H1 (cell line): ENCODE results near the gene NR2F1. TPM values are rescaled to one million over a fixed set of nuclear protein-coding genes. Genes with fewer than 3 reads are reported as not detected.
A peak's percentile ranks its signal among the peaks of the same experiment; 100 is the strongest.

Experiments used
- CTCF ChIA-PET: fragments of 300-600 bp; sonication (Branson Sonifier 250); formaldehyde crosslinking; loops from one replicate; lab custom pipeline; 2021; ENCODE audit not compliant: partially characterized antibody; lab: Charles Lee
- POLR2A ChIA-PET: fragments of 300-600 bp; sonication (Branson Sonifier 250); formaldehyde crosslinking; loops from one replicate; lab custom pipeline; 2021; ENCODE audit warnings: inconsistent platforms; ENCODE audit not compliant: partially characterized antibody; lab: Charles Lee
- DNase-seq, 2 experiments: peaks; one replicate each; pipeline versions ENCODE4 v3.0.0 to v3.0.0-alpha.2; 2010 to 2022; ENCODE audit warnings: low spot score in 2 of 2, low read depth in 1 of 2, mixed read lengths in 1 of 2
- FAIRE-seq: peaks from 2 replicates; lab custom pipeline; 2011; peaks lifted over from hg19 to GRCh38; lab: Jason Lieb, UNC
- H2AFZ ChIP-seq: 2 replicates; pipeline ENCODE4 v1.8.1; 2012; ENCODE audit warnings: low read length, inconsistent platforms
- H2AK5ac ChIP-seq: 2 replicates; pipeline ENCODE4 v1.6.1; 2013; ENCODE audit warnings: low read depth, low read length
- H2BK120ac ChIP-seq: replicated peaks from 2 replicates; pipeline ENCODE3; 2013; ENCODE audit warnings: low read depth, low read length, inconsistent platforms
- H2BK12ac ChIP-seq: 2 replicates; pipeline ENCODE4 v1.6.1; 2013; ENCODE audit warnings: low read depth, low read length
- H2BK15ac ChIP-seq: 2 replicates; pipeline ENCODE4 v1.6.1; 2013; ENCODE audit warnings: low read length
- H2BK20ac ChIP-seq: 2 replicates; pipeline ENCODE4 v1.6.1; 2013; ENCODE audit warnings: low read length
- H2BK5ac ChIP-seq: 2 replicates; pipeline ENCODE4 v1.6.1; 2013; ENCODE audit warnings: low read depth, low read length
- H3K14ac ChIP-seq: 2 replicates; pipeline ENCODE4 v1.6.1; 2013; ENCODE audit warnings: inconsistent platforms; ENCODE audit not compliant: insufficient read length
- H3K18ac ChIP-seq: 2 replicates; pipeline ENCODE4 v1.6.1; 2013; ENCODE audit warnings: low read length; ENCODE audit errors: extremely low read depth
- H3K23ac ChIP-seq: 2 replicates; pipeline ENCODE4 v1.6.1; 2013; ENCODE audit warnings: inconsistent platforms; ENCODE audit not compliant: insufficient read length
- H3K23me2 ChIP-seq: 2 replicates; pipeline ENCODE4 v1.6.1; 2013; ENCODE audit warnings: low read depth, low read length
- H3K27ac ChIP-seq: 2 replicates; pipeline ENCODE4 v1.6.1; 2011; ENCODE audit warnings: low read depth, low read length, inconsistent platforms
- H3K27me3 ChIP-seq, 4 experiments: replicated peaks in 1 of 4; 1 replicate in 1 of 4; 2 replicates in 3 of 4; pipeline versions ENCODE4 v1.6.1 to v1.8.1; 2011 to 2013; ENCODE audit warnings: low read length in 3 of 4, mild to moderate bottlenecking in 3 of 4, inconsistent platforms in 2 of 4, mixed read lengths in 2 of 4, moderate library complexity in 1 of 4; ENCODE audit not compliant: control insufficient read depth in 3 of 4, insufficient read depth in 3 of 4; ENCODE audit errors: extremely low read depth in 1 of 4
- H3K36me3 ChIP-seq, 4 experiments: 2 replicates each; pipeline versions ENCODE4 v1.6.1 to v1.8.1; 2011 to 2013; ENCODE audit warnings: mild to moderate bottlenecking in 4 of 4, low read length in 3 of 4, moderate library complexity in 2 of 4, control low read depth in 1 of 4, inconsistent platforms in 1 of 4; ENCODE audit not compliant: insufficient read depth in 4 of 4, control insufficient read depth in 2 of 4
- H3K4ac ChIP-seq: replicated peaks from 2 replicates; pipeline ENCODE3; 2013; ENCODE audit warnings: low read length, low read depth, mixed read lengths, inconsistent platforms; ENCODE audit not compliant: insufficient read length
- H3K4me1 ChIP-seq, 4 experiments: replicated peaks in 1 of 4; 1 replicate in 1 of 4; 2 replicates in 3 of 4; pipeline versions ENCODE4 v1.6.1 to v1.8.1; 2011 to 2013; ENCODE audit warnings: low read length in 3 of 4, inconsistent platforms in 2 of 4, mixed read lengths in 1 of 4; ENCODE audit not compliant: insufficient read depth in 4 of 4, control insufficient read depth in 3 of 4
- H3K4me2 ChIP-seq, 2 experiments: 2 replicates each; pipeline versions ENCODE4 v1.6.1 to v1.8.1; 2011 to 2013; ENCODE audit warnings: low read depth in 2 of 2, low read length in 2 of 2, control low read depth in 1 of 2, inconsistent platforms in 1 of 2, mild to moderate bottlenecking in 1 of 2; ENCODE audit not compliant: insufficient read depth in 1 of 2
- H3K4me3 ChIP-seq, 4 experiments: fragments of 200-600, 300-600 bp in 1 of 4; sonication (generic), shearing (Covaris generic), sonication (Bioruptor Twin) in 1 of 4; 2 replicates each; pipeline versions ENCODE4 v1.5.1 to v1.8.1; 2011 to 2016; ENCODE audit warnings: low read length in 4 of 4, low read depth in 3 of 4, control low read depth in 2 of 4, inconsistent platforms in 2 of 4, mild to moderate bottlenecking in 2 of 4, mixed read lengths in 1 of 4, moderate library complexity in 1 of 4; ENCODE audit not compliant: insufficient read depth in 2 of 4; ENCODE audit errors: extremely low read depth in 1 of 4
- H3K56ac ChIP-seq: replicated peaks from 2 replicates; pipeline ENCODE3; 2013; ENCODE audit warnings: low read depth, mild to moderate bottlenecking, mixed read lengths, low read length, inconsistent platforms; ENCODE audit not compliant: insufficient read length
- H3K79me1 ChIP-seq: 2 replicates; pipeline ENCODE4 v1.6.1; 2013; ENCODE audit warnings: low read depth, low read length, control low read depth
- H3K79me2 ChIP-seq, 2 experiments: 2 replicates each; pipeline versions ENCODE4 v1.6.1 to v1.8.1; 2012 to 2013; ENCODE audit warnings: low read length in 2 of 2, mild to moderate bottlenecking in 2 of 2, inconsistent platforms in 1 of 2; ENCODE audit not compliant: insufficient read depth in 2 of 2, control insufficient read depth in 1 of 2
- H3K9ac ChIP-seq, 4 experiments: replicated peaks in 1 of 4; 1 replicate in 1 of 4; 2 replicates in 3 of 4; pipeline versions ENCODE4 v1.6.1 to v1.8.1; 2011 to 2013; ENCODE audit warnings: low read depth in 3 of 4, low read length in 3 of 4, control low read depth in 2 of 4, mild to moderate bottlenecking in 2 of 4, moderate library complexity in 2 of 4, inconsistent platforms in 1 of 4; ENCODE audit errors: extremely low read depth in 1 of 4
- H3K9me3 ChIP-seq, 2 experiments: 2 replicates each; pipeline versions ENCODE4 v1.6.1 to v1.8.1; 2012 to 2013; ENCODE audit warnings: mild to moderate bottlenecking in 2 of 2, moderate library complexity in 2 of 2, control low read depth in 1 of 2, inconsistent platforms in 1 of 2, low read depth in 1 of 2, low read length in 1 of 2, mixed read lengths in 1 of 2; ENCODE audit not compliant: insufficient read depth in 2 of 2
- H4K20me1 ChIP-seq, 2 experiments: replicated peaks in 1 of 2; 2 replicates each; pipeline versions ENCODE3 to v1.8.1; 2011 to 2013; ENCODE audit warnings: inconsistent platforms in 2 of 2, low read length in 2 of 2, mild to moderate bottlenecking in 1 of 2; ENCODE audit not compliant: insufficient read depth in 2 of 2, control insufficient read depth in 1 of 2
- H4K5ac ChIP-seq: 2 replicates; pipeline ENCODE4 v1.6.1; 2013; ENCODE audit warnings: low read length, low read depth, mixed read lengths, inconsistent platforms; ENCODE audit not compliant: insufficient read length
- H4K8ac ChIP-seq: 2 replicates; pipeline ENCODE4 v1.8.0; 2013; ENCODE audit warnings: mild to moderate bottlenecking, moderate library complexity, low read length, inconsistent platforms; ENCODE audit not compliant: insufficient read depth; ENCODE audit errors: extremely low read depth
- H4K91ac ChIP-seq: replicated peaks from 2 replicates; pipeline ENCODE3; 2013; ENCODE audit warnings: low read length, mixed read lengths, inconsistent platforms; ENCODE audit not compliant: insufficient read length
- CBX8 ChIP-seq: fragments of 300-800, 300-1000 bp; sonication (generic); IDR thresholded peaks from 2 replicates; pipeline ENCODE4 v1.7.1; 2016; ENCODE audit warnings: low read depth, low read length, borderline replicate concordance
- CTBP2 ChIP-seq: IDR thresholded peaks from 2 replicates; pipeline ENCODE4 v1.7.0; 2011; ENCODE audit warnings: borderline replicate concordance, mild to moderate bottlenecking, moderate library complexity, mixed read lengths, low read length; ENCODE audit not compliant: insufficient read depth, insufficient read length
- EZH2 ChIP-seq: fragments of 200-600 bp; sonication (generic); IDR thresholded peaks from 2 replicates; pipeline ENCODE4 v1.7.1; 2012; ENCODE audit warnings: low read depth, mild to moderate bottlenecking, moderate library complexity, low read length, inconsistent platforms; ENCODE audit not compliant: severe bottlenecking
- HDAC2 ChIP-seq, 2 experiments: fragments of 300-600 bp in 1 of 2; sonication (generic) in 1 of 2; IDR thresholded peaks; 2 replicates each; pipeline ENCODE4 v1.6.1; 2011 to 2012; ENCODE audit warnings: low read depth in 2 of 2, low read length in 2 of 2, mild to moderate bottlenecking in 2 of 2, moderate library complexity in 2 of 2, borderline replicate concordance in 1 of 2, inconsistent platforms in 1 of 2
- RNF2 ChIP-seq: fragments of 200-900, 300-1000 bp; sonication (generic); IDR thresholded peaks from 2 replicates; pipeline ENCODE4 v1.7.1; 2016; ENCODE audit warnings: borderline replicate concordance, low read depth, mild to moderate bottlenecking, antibody characterized with exemption, low read length; ENCODE audit not compliant: poor library complexity, severe bottlenecking; ENCODE audit errors: missing control alignments
- SUZ12 ChIP-seq: fragments of 200-600 bp; sonication (generic); IDR thresholded peaks from 2 replicates; pipeline ENCODE4 v1.6.1; 2012; ENCODE audit warnings: mild to moderate bottlenecking, inconsistent platforms, low read length, moderate library complexity, mixed read lengths
- TAF7 ChIP-seq: optimal IDR thresholded peaks from 2 replicates; pipeline ENCODE3; 2011; ENCODE audit warnings: low read depth, mild to moderate bottlenecking, inconsistent platforms, low read length, moderate library complexity, borderline replicate concordance
- TCF12 ChIP-seq: IDR thresholded peaks from 2 replicates; pipeline ENCODE4 v1.6.1; 2011; ENCODE audit warnings: low read depth, mild to moderate bottlenecking, low read length
- YY1 ChIP-seq: IDR thresholded peaks from 2 replicates; pipeline ENCODE4 v1.6.1; 2011; ENCODE audit warnings: low read depth, mild to moderate bottlenecking, low read length
- WGBS, 2 experiments: shearing (Covaris generic) in 1 of 2; methylation state at CpG; one replicate each; pipeline versions ENCODE4 v1.1.6 to v1.1.7; 2013 to 2015; ENCODE audit warnings: low lambda C conversion rate in 2 of 2, mixed read lengths in 2 of 2, inconsistent platforms in 1 of 2, low coverage in 1 of 2, missing lambda C conversion rate in 1 of 2; ENCODE audit not compliant: insufficient replicate concordance in 2 of 2, insufficient coverage in 1 of 2, insufficient read length in 1 of 2; ENCODE audit errors: extremely low coverage in 1 of 2, missing lambda C conversion rate in 1 of 2; 5-methylcytosine and 5-hydroxymethylcytosine counted together
- polyA plus RNA-seq, 7 experiments: library from polyadenylated mRNA; depleted of rRNA in 3 of 7; stranded (reverse) in 5 of 7; unstranded in 2 of 7; fragments of >200 nt in 5 of 7; fragments of 200-250 nt in 2 of 7; gene quantifications; 1 replicate in 5 of 7; 2 replicates in 1 of 7; 4 replicates in 1 of 7; pipeline versions ENCODE4 v1.2.1 to v1.2.3, GENCODE V29; 2011 to 2013; ENCODE audit warnings: missing spikeins in 2 of 7, mixed read lengths in 2 of 7
- total RNA-seq: library from RNA; stranded (reverse); fragmentation: NEBNext Ultra II Directional; extraction: Animal tissue kit (Norgen Biotek cat#: 25700); gene quantifications from 2 replicates; pipeline ENCODE4 v1.2.1, GENCODE V29; 2021

Gene NR2F1
- total and polyA plus RNA-seq, 2 of the 8 experiments (the other 6 are each of a cell fraction or from before 2014, with no cell fraction given), result not detected

DNA sequence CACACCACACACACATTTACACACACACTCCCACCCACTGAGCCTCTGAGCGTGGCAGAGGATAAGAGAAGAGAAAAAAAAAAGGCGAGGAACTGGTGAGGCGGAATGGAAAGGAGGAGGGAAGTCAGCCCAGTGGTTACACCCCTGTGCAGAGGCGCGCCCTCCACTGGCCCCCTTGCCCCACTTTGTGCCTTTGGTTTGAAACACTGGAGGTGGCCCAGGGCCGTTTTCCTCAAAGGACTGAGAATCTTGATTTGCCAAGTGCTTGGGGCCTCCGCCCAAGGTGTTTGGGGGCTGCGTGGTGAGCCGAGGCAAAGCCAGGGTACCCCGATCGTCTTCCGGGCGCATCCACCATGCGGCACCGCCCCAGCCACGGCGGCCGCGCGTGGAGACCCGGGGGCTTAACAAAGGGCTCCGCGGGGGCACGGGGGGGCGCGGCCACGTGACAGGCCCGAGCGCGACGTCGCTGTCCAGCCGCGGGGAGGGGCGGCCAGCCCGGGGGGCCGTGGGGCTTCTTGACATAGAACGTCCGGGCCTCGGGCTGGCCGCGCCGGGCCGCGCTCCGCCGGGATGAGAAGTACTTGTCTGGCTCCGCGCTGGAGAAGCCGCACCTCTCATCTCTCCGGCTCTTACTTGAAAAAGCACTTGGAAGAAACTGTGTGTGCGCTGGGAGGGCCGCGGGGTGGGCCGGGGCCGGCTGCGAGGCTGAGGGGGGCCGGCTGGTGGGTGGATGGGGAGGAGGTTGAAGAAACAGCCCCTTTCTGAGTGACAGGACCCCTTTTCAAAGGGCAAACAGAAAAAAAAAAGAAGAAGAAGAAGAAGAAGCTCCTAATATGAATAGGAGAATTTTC lies 21.0 kb downstream of the NR2F1 start:
- Histone ChIP-seq H3K56ac (no peak overlapping the region), H4K8ac (no peak overlapping the region), H3K18ac (no peak overlapping the region), H3K4me3 (peak overlapping the region in 2 of 4 experiments; percentile 7 to 45; a peak in 2 of 8 replicates), H2BK5ac (no peak overlapping the region), H3K23ac (no peak overlapping the region), H2BK12ac (no peak overlapping the region), H4K91ac (no peak overlapping the region), H3K9ac (no peak overlapping the region), H3K36me3 (peaks cover 0 to 4% (median 0%) of the 10 kb centered on the region in 4 experiments; a peak in 2 of 8 replicates), H3K27ac (no peak overlapping the region), H3K4me2 (peak overlapping the region; percentile 6 to 16; a peak in 2 of 4 replicates), H3K79me1 (no peaks in the 10 kb centered on the region; the same call in 1 of the 2 replicates), H4K20me1 (peaks cover 14 to 22% of the 10 kb centered on the region in 2 experiments), H4K5ac (no peak overlapping the region), H3K9me3 (no peaks in the 10 kb centered on the region), H2BK15ac (no peak overlapping the region), H3K79me2 (no peaks in the 10 kb centered on the region), H3K14ac (no peak overlapping the region), H2AK5ac (no peak overlapping the region), H2AFZ (no peak overlapping the region), H3K4me1 (peaks cover 0 to 11% (median 10%) of the 10 kb centered on the region in 4 experiments; a peak in 6 of 7 replicates), H2BK20ac (no peak overlapping the region), H3K23me2 (no peaks in the 10 kb centered on the region; the same call in 1 of the 2 replicates), H3K27me3 (peaks cover 85 to 100% (median 93%) of the 10 kb centered on the region in 4 experiments), H2BK120ac (no peak overlapping the region), H3K4ac (no peak overlapping the region)
- FAIRE-seq (no peak), DNase-seq (peak in 1 of 2 experiments; percentile 64)
- POLR2A ChIA-PET, result interaction anchor here (1.4 kb wide), 1 partner anchor 8 kb away, joined by 5 read pairs; no protein-coding TSS in a partner anchor
- CTCF ChIA-PET, result interaction anchor here (0.8 to 1.5 kb wide), 6 partner anchors 8 to 197 kb away, joined by 3 to 8 read pairs (median 4); no protein-coding TSS in a partner anchor
- 4% methylated on average over 32 of the region's 58 CpGs; no CpG with 5 or more reads in 1 of the 2 experiments for WGBS, 2 experiments
- TF ChIP-seq SUZ12 (peak; percentile 91), YY1 (no peak), HDAC2 (IDR thresholded peaks at IDR 0.05; ENCODE audit: borderline replicate concordance in 1 of 2, low read depth in 2 of 2, low read length in 2 of 2) (no peak), CTBP2 (peak; percentile 62), TCF12 (no peak), TAF7 (no peak), RNF2 (peak; percentile 97), CBX8 (peak; percentile 89; the same call in 1 of the 2 replicates), EZH2 (peak; percentile 92)
